ENCODE measurements around the gene FHOD3.
A peak's percentile ranks its signal among the peaks of the same experiment; 100 is the strongest.

FHOD3 gene

DNA sequence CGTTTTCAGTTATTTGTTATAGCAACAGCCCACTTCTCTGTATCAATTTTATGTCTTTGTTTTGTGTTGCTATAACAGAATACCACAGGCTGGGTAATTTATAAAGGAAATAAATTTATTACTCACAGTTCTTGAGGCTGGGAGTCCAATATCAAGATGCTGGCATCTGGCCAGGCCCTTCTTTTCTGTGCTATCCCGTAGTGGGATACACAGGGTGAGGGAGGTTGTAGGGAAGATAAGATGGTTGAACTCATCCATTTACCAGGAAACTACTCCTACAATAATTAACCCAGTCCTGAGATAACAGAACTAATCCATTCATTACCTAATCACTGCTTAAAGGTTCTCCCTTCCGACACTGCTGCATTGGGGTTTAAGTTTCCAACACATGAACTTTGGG lies 310.6 kb downstream of the FHOD3 start:
- no peak for DNase-seq

DNA sequence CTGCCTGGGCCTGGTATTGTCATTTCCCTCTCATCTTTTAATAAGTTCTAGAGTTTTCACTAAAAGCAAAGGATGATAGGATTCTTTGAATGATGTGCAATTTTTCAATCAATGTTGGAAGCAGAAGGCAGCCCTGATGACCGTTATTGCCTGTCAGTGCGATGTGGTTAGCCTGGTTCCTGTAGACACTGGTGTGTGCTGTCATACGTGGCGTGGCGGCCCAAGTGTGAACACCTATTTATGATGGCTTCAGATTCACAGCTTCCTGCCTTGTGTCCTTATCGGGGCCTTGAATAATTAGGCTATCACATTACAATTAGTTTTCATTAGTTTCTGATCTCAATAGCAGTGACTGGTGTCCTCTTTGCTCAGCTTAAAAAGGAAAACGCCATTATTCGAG lies 312.7 kb downstream of the FHOD3 start:
- no peak for DNase-seq

DNA sequence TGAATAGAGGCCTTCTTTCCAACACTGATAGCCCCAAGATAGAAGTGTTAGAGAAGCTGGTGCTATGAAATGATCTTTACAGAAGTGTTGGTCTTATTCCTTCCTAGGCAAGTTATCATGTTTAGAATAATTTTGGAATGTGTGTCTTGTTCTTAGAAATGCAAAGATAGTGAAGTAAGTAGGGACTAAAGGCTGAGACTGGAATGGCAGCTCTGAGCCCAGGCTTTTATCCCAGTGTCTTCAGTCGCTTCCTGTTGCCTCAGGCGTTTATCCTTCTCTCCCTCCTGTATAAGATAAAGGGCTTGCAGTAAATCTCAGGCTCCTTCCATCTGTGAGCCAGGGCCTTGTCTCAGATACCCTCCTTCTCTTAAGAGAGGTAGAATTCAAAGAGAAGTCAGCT lies 313.1 kb downstream of the FHOD3 start:
- no peak for DNase-seq

DNA sequence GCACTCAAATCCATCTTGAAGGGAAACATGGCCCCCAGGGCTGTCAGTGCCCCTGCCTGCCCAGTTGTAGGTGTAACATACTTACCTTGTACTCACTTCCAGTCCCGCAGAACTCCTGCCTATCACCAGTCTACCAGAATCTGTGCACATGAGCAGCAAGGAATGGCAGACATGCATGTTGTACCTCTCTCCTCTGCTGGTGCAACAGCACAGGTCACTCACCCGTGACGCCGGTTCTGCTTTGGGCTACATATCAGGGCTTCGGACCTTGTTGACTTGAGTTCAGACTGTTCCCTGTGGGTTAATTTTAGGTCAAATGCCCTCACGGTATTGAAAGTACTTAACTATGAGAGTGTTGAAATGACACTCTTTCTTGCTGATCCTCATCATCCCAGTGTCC lies 315.6 kb downstream of the FHOD3 start:
- DNase-seq, result no peak

DNA sequence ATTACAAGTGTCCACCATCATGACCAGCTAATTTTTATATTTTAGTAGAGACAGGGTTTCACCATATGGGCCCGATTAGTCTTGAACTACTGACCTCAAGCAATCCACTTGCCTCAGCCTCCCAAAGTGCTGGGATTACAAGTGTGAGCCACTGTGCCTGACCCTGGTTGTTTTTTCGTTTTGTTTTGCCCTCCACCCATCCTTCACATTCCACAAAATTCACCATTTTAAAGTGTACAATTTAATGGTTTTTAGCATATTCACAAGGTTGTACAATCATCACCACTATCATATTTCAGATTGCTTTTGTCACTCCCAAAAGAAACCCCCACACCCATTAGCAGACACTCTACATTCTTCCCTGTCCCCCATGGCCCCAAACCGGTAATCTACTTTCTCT lies 316.3 kb downstream of the FHOD3 start:
- no peak for DNase-seq

DNA sequence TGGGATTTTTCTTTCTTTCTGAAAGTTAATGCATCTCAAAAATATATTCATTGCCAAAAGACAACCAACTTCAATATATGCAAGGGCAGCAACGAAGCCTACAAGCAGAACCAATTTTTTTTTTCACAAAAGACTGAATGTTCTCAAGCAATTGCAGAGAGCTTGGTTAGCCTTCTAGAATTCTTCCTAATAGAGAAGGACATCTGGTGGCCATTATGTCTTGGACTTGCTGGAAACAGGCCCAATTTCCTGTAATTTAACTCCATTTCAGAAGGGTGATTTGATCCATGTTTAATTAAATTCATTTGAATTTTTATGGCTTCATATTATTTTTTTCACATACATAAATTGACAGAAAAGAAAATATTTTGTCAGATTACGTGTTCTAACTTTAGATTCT lies 323.3 kb downstream of the FHOD3 start:
- no peak for DNase-seq

DNA sequence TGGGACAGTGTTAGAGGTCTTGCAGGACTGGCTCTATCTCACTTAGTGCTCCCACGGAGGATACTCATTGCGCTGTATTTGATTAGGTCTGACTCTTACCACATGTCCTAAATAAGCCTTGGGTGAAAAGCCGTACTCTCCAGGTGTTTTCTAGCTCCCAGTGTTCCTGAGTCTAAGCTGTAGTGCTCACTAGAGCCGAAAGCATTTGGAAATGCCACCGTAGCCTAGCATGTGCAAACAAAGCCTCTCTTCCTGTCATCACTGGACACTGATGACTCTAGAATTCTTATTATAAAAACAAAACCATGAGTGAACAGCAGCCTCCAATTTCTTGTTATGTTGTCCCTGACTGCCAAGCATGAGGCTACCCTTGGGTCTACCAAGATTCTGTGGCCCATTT lies 325.1 kb downstream of the FHOD3 start:
- DNase-seq, result no peak

DNA sequence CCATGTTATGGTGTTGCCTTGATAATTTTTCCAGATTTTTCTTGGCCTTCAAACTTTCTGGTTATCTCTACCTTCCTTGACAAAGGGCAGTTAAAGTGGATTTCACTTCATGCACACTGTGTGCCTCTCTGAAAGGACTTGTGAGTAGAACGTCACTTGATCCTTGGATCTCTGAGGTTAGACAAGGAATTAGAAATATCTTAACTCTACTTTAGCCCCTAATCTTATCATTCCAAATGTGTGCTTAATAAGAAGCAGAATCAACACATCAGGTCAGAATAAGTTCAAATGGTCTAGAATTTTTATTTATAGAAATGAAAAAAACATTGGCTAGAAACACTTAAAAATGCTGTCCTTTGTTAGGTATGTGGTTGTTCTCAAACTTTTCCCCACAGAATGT lies 325.6 kb downstream of the FHOD3 start:
- no peak for DNase-seq

DNA sequence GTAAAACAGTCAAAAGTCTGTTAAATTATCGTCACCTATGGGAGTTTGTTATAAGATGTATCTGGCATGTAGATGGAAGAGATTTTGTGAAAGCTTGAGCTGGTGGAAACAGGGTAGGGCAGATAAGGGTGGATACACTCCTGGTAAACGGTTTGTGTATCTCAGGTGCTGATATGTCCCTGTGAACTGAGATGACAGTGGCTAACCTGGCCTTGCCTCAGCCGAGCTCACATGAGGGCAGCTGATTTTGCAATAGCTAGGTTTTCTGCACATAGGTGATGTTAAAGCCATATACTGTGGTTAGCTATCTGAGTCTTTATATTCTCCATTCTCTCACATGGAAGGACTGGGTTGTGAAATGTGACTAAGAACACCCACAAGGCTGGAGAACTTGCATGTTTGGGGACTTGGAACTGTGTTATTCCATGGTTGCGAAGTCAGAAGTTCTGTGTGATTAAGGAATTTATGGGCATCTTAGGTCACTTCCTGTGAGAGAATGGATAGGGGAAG lies 326.2 kb downstream of the FHOD3 start:
- no peak for DNase-seq

DNA sequence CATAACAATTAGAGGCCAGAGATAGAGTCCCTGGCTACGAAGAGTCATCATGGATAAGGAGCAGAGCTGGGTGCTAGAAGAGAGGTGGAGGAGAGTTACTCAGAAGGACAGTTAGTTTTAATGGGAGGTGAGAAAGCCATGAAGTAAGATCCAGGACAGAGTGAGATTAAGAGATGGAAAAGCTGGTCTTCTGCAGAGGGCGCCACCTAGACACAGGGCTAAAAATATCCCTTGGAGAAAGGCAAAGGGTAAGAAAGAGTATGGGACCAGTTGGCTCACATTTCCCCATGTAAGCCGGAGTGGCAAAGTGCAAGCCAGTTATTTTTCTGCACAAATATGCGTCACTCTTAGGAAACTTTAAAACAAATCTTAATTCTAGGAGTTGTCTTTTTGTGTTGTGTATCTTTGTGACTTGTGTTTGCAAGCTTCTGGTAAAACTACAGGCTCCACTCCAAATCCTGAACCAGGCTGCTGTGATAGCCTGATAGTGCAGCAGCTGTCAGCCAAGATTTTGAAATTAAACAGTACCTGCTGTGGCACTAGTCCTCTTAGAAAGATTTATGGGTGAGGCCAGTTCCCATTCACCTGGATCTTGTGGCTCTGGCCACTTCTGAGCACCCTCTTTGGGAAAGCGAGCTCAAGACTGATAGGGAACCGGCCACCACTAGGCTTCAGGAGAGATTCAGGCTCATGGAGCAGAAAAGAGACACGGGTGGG lies 327.1 kb downstream of the FHOD3 start:
- no peak for DNase-seq

DNA sequence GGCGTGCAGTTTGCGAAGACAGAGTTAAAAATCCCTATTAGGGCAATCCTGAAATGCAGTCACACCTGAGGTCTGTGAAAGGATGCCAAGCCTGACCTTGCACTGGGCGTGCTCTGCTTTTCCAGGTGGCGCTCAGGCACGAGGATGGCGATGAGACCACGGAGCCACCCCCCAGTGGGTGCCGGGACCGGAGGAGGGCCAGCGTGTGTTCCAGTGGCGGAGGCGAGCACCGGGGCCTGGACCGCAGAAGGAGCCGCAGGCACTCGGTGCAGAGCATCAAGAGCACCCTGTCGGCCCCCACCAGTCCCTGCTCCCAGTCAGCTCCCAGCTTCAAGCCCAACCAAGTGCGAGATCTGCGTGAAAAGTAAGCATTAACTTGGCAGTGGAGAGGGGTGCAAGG lies 327.9 kb downstream of the FHOD3 start:
- no peak for DNase-seq

DNA sequence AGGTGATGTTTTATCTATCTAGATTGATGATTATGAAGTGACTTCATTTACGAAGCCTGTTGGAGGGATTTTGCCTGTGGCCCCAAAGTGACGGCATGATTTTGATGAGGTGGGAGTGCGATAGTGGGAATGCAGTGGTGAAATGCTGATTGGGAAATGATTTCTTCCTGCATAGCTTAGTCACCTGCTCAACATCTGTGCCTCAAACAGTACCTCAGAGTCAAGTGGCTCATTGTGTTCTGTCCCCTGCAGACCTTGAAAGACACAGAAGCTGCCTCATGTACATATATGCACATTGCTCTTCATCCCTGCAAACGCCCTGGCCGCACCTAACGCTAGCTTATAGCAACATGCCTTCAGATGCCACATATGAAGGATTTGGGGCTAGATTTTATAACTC lies 330.1 kb downstream of the FHOD3 start:
- no peak for DNase-seq

DNA sequence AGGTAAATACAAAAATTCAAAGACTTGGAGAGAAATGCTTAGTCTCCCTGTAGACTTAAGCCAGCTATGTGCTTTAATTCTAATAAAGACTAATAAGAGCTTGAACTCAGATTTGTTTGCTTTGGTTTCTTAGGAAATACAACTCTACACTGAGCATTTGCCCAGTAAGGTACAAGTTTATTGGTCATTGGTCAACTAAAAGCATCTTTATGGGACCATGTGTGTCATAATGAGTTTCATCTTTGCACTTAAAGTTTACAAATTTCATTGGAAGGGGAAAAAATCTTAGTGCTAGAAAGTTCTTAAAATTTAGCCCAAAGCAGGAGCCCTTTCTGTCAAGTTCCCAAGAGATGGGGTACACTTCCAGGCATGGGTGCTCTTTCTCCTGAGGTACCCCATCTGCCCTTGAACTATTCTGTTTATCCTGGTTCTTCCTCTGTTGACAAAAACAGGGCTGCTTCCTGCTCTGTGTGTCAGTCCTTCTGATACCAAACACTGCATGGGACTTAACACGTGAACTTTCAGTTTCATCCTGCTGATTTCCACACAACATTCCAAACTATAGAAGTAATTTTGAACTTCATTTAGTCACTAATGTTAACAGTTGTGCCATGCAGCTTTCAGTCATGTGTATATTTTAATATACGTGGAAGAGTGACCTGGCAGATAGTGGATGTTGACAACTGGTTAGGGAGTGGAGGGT lies 331.1 kb downstream of the FHOD3 start:
- no peak for DNase-seq

DNA sequence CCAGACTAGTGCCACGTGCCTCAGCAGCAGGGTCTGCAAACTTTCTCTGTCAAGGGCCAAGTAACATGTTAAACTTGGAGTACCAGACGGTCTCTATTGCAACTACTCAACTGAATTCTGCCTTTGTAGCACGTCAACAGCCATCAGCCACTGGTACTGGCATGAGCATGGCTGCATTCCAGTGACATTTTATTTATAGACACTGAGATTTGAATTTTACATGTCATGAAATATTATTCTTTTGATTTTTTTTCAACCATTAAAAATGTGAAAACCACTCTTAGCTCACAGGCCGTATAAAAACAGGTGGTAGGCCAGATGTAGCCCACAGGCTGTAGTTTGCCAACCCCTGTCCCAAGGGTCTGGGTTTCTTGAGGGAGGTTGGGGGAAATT lies 331.6 kb downstream of the FHOD3 start:
- DNase-seq, result no peak

DNA sequence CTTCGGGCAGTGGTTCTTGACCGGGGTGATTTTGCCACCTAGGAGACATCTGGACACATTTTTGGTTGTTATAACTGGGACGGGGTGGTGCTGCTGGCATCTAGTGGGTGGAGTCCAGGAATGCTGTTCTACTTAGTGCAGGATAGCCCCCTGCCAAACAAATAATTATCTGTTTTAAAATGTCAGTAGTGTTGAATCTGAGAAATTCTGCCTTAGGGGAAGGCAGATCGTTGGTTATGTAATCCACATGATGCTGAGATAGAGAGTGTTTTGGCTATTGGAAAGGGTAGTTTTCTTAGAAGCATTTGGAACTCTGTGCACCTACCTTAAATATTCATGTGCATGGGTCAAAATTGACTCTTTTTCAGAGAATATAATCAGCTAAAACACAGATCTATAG lies 332.3 kb downstream of the FHOD3 start:
- no peak for DNase-seq

DNA sequence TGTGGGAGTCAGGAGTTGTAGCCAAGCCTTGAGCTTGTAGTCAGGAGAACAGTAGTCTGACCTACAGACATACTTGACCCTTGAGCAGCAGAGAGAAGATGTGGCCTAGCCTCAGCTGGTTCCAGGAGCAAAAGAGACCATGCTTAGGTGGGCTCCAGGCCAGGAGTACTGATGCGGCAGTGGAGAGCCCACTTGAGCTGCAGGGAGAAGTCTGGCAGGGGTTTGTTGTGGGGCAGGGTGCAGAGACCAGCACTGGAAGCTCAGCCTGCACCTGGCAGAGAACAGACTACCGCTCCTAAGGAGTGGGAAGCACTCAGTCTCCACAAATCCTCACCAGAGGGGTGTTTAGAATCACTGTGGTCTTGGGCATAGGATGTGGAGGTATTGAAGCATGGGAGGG lies 333.4 kb downstream of the FHOD3 start:
- no peak for DNase-seq

DNA sequence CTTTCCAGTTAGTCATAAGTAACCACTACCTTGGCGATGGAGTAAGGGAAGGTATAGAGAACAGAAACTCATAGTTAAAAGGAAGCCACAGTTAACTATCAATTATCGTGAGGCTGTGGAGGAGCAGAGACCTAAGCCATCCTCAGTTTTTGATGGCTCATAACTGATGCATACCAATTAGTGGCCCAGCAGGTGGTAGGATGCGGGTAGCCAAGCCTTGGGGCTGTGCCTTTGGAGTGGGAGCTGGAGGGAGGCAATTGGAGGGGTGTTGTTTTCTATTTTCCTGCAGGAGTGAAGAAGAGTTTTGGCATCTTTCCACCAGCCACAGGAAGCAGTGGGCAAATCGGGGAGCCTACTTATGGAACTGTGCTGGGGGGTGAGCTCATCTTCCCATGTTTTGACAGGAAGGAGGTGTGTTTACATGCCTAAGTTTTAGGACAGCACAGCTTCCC lies 336.5 kb downstream of the FHOD3 start:
- DNase-seq, result no peak

DNA sequence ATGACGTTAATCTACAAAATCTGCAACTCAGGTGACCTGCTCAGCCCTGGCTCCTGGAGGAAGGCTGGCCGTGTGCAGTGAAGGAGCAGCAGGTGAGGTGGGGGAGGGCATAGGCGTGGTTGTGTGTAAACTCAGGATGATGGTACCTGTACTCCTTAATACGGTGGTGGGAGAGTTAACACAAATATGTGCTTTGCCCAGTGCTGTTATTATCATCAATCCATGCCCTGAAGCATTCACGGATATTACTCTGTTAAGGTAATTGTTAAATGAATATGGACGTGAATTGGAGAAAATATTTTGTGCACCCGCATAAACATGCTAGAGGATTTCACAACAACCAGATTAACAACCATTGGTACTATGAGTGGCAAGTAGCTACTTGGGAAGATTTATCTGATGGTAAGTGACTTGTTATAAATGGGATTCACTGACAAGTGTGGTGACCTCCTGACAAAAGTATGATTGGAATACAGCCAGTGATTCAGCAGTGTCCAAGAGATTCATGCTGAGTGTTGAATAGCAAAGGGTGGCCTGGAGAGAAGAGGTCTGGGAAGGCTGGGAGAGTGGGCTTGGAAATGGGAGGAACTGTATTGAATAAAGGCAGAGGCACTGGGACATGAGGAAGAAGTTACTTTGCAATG lies 337.2 kb downstream of the FHOD3 start:
- DNase-seq, result no peak

DNA sequence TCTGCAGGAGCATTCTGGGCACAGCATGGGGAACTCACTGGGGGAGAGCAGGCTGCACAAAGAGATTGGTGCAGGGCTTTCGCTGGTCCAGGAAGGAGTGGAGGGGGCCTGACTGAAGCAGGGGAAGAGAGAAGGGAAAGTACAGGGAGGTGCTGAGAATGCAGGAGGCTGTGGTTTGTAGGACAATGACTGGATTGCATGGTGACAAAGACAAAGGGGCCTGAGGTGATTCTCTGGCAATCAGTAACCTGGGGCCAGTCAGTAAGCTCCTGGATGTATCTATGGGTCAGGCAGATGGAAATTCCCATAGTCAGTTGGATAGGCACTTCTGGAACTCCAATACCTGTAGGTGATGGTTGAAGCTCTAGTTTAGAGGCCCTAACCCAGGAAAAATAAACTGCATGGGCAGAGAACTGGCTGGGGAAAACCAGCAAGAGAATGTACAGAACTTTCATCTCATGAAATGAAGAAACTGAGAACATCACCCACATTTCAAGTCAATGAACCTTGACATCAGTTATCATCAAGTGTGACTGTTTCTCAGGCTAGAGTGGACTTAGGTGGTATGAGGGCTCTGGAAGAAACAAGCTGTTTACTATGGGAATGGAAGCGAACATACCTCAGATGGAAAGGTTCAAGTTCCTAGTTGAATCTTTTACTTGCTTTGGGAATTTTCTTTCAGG lies 338.0 kb downstream of the FHOD3 start:
- no peak for DNase-seq

DNA sequence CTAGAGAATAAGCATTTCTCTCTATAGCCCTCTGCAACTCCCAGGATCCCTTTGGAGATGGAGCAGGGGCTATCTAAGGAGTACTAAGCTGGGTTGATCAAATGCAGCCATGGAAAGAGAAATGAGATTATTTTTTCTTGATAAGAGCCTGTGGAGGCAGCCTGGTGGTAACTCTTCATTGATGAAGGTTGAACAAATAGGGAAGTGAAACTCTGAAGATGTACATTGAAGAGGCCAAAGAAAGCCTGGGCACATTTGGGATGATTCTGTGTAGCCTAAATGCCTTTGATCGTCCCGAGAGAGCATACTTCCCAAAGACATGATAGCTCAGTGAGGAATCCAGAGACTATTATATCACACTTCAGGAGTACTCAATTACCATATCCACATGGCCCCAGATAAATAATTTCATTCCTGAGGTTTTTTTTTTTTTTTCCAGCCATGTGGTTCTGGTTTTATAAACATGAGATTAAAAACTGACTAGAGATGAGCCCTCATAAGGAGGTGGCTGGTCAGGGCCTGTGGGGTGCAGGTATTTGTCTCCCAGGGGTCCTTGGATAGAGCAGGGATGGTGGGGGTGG lies 338.8 kb downstream of the FHOD3 start:
- no peak for DNase-seq

DNA sequence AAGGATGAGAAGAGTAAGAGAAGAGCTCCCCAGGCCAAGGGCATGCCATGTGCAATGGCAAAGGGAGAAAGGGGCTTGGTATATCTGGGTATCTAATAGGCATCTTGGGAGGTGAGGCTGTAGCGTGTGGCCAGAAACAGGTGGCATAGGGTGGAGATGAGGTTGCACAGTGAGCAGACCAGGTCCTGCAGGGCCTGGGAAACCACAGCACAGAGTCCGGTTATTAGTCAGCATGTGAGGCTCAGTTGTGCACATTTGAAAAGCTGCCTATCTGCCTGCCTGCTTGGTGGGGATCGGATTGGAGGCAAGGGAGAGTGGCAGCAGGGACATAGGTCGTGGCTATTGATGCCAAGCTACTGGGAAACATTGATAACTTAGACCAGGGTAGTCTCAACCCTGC lies 340.7 kb downstream of the FHOD3 start:
- DNase-seq, result peak; percentile 33

DNA sequence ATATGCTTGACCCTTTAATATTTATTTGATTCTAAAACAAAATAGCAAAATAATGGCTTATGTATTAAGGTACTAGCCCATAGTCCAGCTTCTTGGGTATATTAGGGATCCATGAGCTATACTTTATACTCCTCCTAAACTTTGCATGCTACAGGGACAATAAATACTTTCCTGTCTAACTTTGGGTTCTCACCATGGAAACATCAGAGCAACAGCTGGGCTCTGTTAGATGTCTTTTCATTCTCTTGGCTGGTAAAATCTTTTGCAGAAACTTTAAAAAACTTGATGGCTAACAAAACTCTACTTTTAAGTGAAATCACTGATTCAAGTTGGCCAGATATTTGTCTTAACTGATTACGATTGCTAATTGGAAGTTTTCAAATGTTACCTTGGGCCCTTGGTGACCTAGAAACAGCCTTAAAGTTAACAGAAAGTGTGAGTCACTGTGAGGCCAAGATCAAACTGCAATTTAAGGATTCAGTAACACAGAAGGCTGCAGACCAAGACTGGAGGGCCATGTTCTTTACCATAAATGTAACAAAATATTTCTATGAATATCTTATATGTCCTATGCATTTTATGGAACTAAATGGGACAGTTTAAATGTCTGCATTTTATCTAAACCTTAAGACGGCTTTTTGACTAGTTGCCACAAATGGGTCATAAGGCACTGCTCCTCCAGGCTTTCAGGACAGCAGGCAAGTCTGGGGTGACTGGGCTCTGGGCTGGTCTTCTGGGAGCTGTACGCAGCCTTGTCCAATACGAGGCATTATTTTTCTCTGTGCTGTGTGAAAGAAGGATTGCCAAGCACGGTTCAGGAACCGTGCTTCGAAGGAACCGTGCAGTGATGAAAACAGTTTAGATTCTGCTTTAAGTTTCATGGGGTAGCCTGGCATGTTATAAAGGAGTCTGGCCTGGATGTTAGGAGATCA lies 342.8 kb downstream of the FHOD3 start:
- DNase-seq, result no peak
